Colonic mucosa (tissue), 4 donors: ENCODE results near the gene GPR55. TPM values are rescaled to one million over a fixed set of nuclear protein-coding genes. Genes with fewer than 3 reads are reported as not detected.

Source experiments
- DNase-seq: peaks from one replicate; pipeline ENCODE4 v3.0.0-alpha.2; 2020
- H3K27ac ChIP-seq: fragments of 200-600 bp; one replicate; pipeline ENCODE4 v1.8.0; 2021
- H3K27me3 ChIP-seq: fragments of 200-600 bp; one replicate; pipeline ENCODE4 v1.8.0; 2021
- H3K36me3 ChIP-seq: fragments of 200-600 bp; one replicate; pipeline ENCODE4 v1.8.0; 2021
- H3K4me1 ChIP-seq: fragments of 200-600 bp; one replicate; pipeline ENCODE4 v1.8.0; 2021; ENCODE audit warnings: mild to moderate bottlenecking
- H3K4me3 ChIP-seq: fragments of 200-600 bp; one replicate; pipeline ENCODE4 v1.8.0; 2021
- H3K9ac ChIP-seq, 2 donors: one replicate each; pipeline ENCODE4 v1.7.0; 2013; ENCODE audit warnings: control low read depth in 2 of 2, low read depth in 2 of 2, low read length in 2 of 2
- H3K9me3 ChIP-seq: fragments of 200-600 bp; one replicate; pipeline ENCODE4 v1.8.0; 2021
- CTCF ChIP-seq: fragments of 200-600 bp; IDR thresholded peaks from one replicate; pipeline ENCODE4 v1.8.0; 2022; ENCODE audit warnings: antibody characterized with exemption, mild to moderate bottlenecking
- intact Hi-C: fragments of 100-400 bp; cut with DNase I; formaldehyde crosslinking; loops from one replicate; pipeline ENCODE4 v1.14.1; 2022
- total RNA-seq, 2 donors: library from RNA; stranded (reverse); fragmentation: NEBNext Ultra II Directional in 1 of 2; extraction: Animal tissue kit (Norgen Biotek cat#: 25700) in 1 of 2; gene quantifications; one replicate each; pipeline ENCODE4 v1.2.1, GENCODE V29; 2021
- donor health status: healthy.
- donor health status: DM: no; HTN: no; CAD: no.
- donor health status: DM: no; HTN: no; CAD: no.

GPR55 gene
- total RNA-seq, 2 donors from 2014 or later: 0.35 to 1.0 TPM

GRCh38 chr2:230864122-230864604 lies 60.9 kb downstream of the GPR55 start:
- Histone ChIP-seq H3K27me3 (no peaks in the 10 kb centered on the region), H3K36me3 (no peaks in the 10 kb centered on the region), H3K9ac (peak overlapping the region in 1 of 2 donors; percentile 59), H3K4me1 (peaks cover 19% of the 10 kb centered on the region), H3K4me3 (peak overlapping the region; percentile 98), H3K9me3 (no peaks in the 10 kb centered on the region), H3K27ac (peak overlapping the region; percentile 97)
- TF ChIP-seq CTCF: no peak
- intact Hi-C loops: no loop called here
- no peak for DNase-seq

GRCh38 chr2:230863442-230864121 lies 61.5 kb downstream of the GPR55 start:
- no peak for DNase-seq
- H3K27me3 ChIP-seq: no peaks in the 10 kb centered on the region
- intact Hi-C loops: no loop called here

GRCh38 chr2:230863031-230863430 lies 62.0 kb downstream of the GPR55 start:
- TF ChIP-seq CTCF: no peak
- intact Hi-C loops: no loop called here
- H3K27me3 ChIP-seq: no peaks in the 10 kb centered on the region
- no peaks in the 10 kb centered on the region for H3K9me3 ChIP-seq
- DNase-seq: no peak
- no peak overlapping the region for H3K27ac ChIP-seq
- H3K4me3 ChIP-seq: no peak overlapping the region
- no peak overlapping the region for H3K9ac ChIP-seq
- H3K36me3 ChIP-seq: no peaks in the 10 kb centered on the region
- peaks cover 15% of the 10 kb centered on the region for H3K4me1 ChIP-seq

More at GRCh38 chr2:230863442-230864121, 61.5 kb downstream of the GPR55 start:
- Histone ChIP-seq H3K4me3 (no peak overlapping the region), H3K9me3 (no peaks in the 10 kb centered on the region), H3K4me1 (peaks cover 17% of the 10 kb centered on the region), H3K27ac (no peak overlapping the region), H3K9ac (no peak overlapping the region), H3K36me3 (no peaks in the 10 kb centered on the region)
- no peak for TF ChIP-seq CTCF

GRCh38 chr2:230862292-230862691 lies 62.8 kb downstream of the GPR55 start:
- intact Hi-C loops: no loop called here
- no peaks in the 10 kb centered on the region for H3K36me3 ChIP-seq
- H3K9me3 ChIP-seq: no peaks in the 10 kb centered on the region
- peaks cover 12% of the 10 kb centered on the region for H3K4me1 ChIP-seq
- H3K4me3 ChIP-seq: no peak overlapping the region
- no peaks in the 10 kb centered on the region for H3K27me3 ChIP-seq
- no peak for DNase-seq
- no peak for TF ChIP-seq CTCF
- no peak overlapping the region for H3K9ac ChIP-seq
- no peak overlapping the region for H3K27ac ChIP-seq

- no peak overlapping the region for H3K27ac ChIP-seq
- H3K4me1 ChIP-seq: peaks cover 7% of the 10 kb centered on the region
- no peak overlapping the region for H3K4me3 ChIP-seq
- intact Hi-C loops: no loop called here
- H3K9ac ChIP-seq: no peak overlapping the region
- no peaks in the 10 kb centered on the region for H3K9me3 ChIP-seq
- DNase-seq: no peak
- TF ChIP-seq CTCF: no peak
- no peaks in the 10 kb centered on the region for H3K36me3 ChIP-seq
- H3K27me3 ChIP-seq: no peaks in the 10 kb centered on the region
These were observed 63.3 kb downstream of the GPR55 start for GRCh38 chr2:230861552-230862255.

Other genes with a start within 250 kb of the GPR55 start
- 100 to 1,000 TPM in 1 of 2 donors, 10 to 100 TPM in 1; 87.8 to 121 TPM for gene CAB39, start 212.4 kb downstream of the GPR55 start, total RNA-seq
- 1,000 to 10,000 TPM; 1,192 to 1,707 TPM for gene ITM2C, start 60.3 kb downstream of the GPR55 start, total RNA-seq
- not detected for gene SPATA3, start 70.9 kb upstream of the GPR55 start, total RNA-seq
- 10 to 100 TPM; 44.5 to 82.5 TPM for gene C2orf72, start 112.3 kb upstream of the GPR55 start, total RNA-seq
- 100 to 1,000 TPM in 1 of 2 donors, 10 to 100 TPM in 1; 74.1 to 114 TPM for gene PSMD1, start 131.6 kb upstream of the GPR55 start, total RNA-seq
- under 1 TPM in 1 of 2 donors, not detected in 1; 0.27 TPM for gene HTR2B, start 199.8 kb upstream of the GPR55 start, total RNA-seq